OCI-LY3 (cell line): ENCODE measurements around the gene CHRNB4.

Source experiments
- EZH2phosphoT487 ChIP-seq: fragments of 200-600 bp; shearing (Covaris generic); IDR thresholded peaks from 2 replicates; pipeline ENCODE4 v1.6.1; 2018; ENCODE audit warnings: antibody characterized with exemption, mixed run types, low read depth
- TF ChIP-seq, protein P1 (sequence below): fragments of 200-600, 300-600 bp; sonication (generic); IDR thresholded peaks from 2 replicates; pipeline ENCODE4 v1.5.1; 2014; ENCODE audit warnings: antibody characterized with exemption, low read length, low read depth

DNA sequence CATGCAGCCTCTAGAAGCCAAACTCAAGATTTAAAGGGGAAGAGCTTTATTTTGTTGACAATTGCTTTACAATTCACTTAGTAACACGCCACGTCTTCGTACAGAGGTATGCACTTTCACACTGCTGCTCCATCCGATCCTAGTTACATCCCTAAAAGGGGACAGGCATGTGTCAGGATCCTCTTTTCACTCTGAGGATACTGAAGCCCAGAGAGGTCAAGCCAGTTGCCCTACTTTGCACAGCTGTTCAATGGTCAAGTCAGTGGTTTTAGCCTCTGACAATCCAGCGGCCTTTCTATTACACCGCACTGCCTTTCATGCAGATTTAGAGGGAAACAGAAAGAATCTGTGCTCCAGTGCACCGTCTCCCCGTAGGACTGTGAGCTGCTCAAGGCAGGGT lies 44.9 kb upstream of the CHRNB4 start:
- TF ChIP-seq, protein P1, sequence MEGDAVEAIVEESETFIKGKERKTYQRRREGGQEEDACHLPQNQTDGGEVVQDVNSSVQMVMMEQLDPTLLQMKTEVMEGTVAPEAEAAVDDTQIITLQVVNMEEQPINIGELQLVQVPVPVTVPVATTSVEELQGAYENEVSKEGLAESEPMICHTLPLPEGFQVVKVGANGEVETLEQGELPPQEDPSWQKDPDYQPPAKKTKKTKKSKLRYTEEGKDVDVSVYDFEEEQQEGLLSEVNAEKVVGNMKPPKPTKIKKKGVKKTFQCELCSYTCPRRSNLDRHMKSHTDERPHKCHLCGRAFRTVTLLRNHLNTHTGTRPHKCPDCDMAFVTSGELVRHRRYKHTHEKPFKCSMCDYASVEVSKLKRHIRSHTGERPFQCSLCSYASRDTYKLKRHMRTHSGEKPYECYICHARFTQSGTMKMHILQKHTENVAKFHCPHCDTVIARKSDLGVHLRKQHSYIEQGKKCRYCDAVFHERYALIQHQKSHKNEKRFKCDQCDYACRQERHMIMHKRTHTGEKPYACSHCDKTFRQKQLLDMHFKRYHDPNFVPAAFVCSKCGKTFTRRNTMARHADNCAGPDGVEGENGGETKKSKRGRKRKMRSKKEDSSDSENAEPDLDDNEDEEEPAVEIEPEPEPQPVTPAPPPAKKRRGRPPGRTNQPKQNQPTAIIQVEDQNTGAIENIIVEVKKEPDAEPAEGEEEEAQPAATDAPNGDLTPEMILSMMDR: no peak
- no peak for TF ChIP-seq EZH2phosphoT487
